ENCODE measurements around the gene TMEM187. TPM values are rescaled to one million over a fixed set of nuclear protein-coding genes. Genes with fewer than 3 reads are reported as not detected.
A peak's percentile ranks its signal among the peaks of the same experiment; 100 is the strongest.

Gene TMEM187
- total RNA-seq, 1 donor from 2014 or later: 6.7 TPM

GRCh38 chrX:153967536-153968224, 4.9 kb upstream of the TMEM187 start:
- Mint-ChIP-seq H3K36me3 (ENCODE audit: unreplicated experiment) (no peaks in the 10 kb centered on the region), H3K4me3 (ENCODE audit: unreplicated experiment) (peak overlapping the region; percentile 92), H3K4me1 (ENCODE audit: low read depth, unreplicated experiment) (peaks cover 17% of the 10 kb centered on the region), H3K27me3 (ENCODE audit: unreplicated experiment) (peaks cover 2% of the 10 kb centered on the region), H3K9me3 (ENCODE audit: unreplicated experiment) (peaks cover 6% of the 10 kb centered on the region), H3K27ac (ENCODE audit: unreplicated experiment) (peak overlapping the region; percentile 71)
- no peak for TF ChIP-seq CTCF (IDR thresholded peaks at IDR 0.05; ENCODE audit: partially characterized antibody, unreplicated experiment)
- no peak for DNase-seq

GRCh38 chrX:153968255-153968654, 4.3 kb upstream of the TMEM187 start:
- Mint-ChIP-seq H3K9me3 (ENCODE audit: unreplicated experiment) (peaks cover 7% of the 10 kb centered on the region), H3K27me3 (ENCODE audit: unreplicated experiment) (peaks cover 5% of the 10 kb centered on the region), H3K4me1 (ENCODE audit: low read depth, unreplicated experiment) (peaks cover 17% of the 10 kb centered on the region), H3K4me3 (ENCODE audit: unreplicated experiment) (peak overlapping the region; percentile 92), H3K27ac (ENCODE audit: unreplicated experiment) (peak overlapping the region; percentile 71), H3K36me3 (ENCODE audit: unreplicated experiment) (no peaks in the 10 kb centered on the region)
- DNase-seq: no peak
- TF ChIP-seq CTCF (IDR thresholded peaks at IDR 0.05; ENCODE audit: partially characterized antibody, unreplicated experiment): no peak

DNA sequence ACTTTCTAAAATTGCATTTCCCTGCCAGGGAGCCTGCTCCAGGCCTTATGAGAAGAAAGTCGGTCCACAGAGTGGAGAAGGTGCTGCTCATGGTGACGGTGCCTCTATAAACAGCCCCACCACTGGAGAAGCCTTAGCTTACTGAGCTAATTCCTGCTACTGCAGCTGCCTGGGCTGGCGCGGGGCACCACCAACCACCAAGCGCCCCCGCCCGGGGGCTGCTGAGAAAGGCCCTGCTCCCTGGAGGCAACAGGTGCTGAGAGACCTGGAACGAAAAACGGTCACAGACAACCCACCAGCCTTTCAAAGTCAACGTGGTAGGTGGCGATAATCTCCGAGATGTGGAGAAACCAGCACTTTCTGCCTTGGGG, 3.8 kb upstream of the TMEM187 start:
- DNase-seq: no peak
- TF ChIP-seq CTCF (IDR thresholded peaks at IDR 0.05; ENCODE audit: partially characterized antibody, unreplicated experiment): no peak
- Mint-ChIP-seq H3K4me1 (ENCODE audit: low read depth, unreplicated experiment) (peaks cover 17% of the 10 kb centered on the region), H3K27me3 (ENCODE audit: unreplicated experiment) (peaks cover 5% of the 10 kb centered on the region), H3K27ac (ENCODE audit: unreplicated experiment) (no peak overlapping the region), H3K9me3 (ENCODE audit: unreplicated experiment) (peaks cover 7% of the 10 kb centered on the region), H3K4me3 (ENCODE audit: unreplicated experiment) (peak overlapping the region; percentile 92), H3K36me3 (ENCODE audit: unreplicated experiment) (no peaks in the 10 kb centered on the region)

DNA sequence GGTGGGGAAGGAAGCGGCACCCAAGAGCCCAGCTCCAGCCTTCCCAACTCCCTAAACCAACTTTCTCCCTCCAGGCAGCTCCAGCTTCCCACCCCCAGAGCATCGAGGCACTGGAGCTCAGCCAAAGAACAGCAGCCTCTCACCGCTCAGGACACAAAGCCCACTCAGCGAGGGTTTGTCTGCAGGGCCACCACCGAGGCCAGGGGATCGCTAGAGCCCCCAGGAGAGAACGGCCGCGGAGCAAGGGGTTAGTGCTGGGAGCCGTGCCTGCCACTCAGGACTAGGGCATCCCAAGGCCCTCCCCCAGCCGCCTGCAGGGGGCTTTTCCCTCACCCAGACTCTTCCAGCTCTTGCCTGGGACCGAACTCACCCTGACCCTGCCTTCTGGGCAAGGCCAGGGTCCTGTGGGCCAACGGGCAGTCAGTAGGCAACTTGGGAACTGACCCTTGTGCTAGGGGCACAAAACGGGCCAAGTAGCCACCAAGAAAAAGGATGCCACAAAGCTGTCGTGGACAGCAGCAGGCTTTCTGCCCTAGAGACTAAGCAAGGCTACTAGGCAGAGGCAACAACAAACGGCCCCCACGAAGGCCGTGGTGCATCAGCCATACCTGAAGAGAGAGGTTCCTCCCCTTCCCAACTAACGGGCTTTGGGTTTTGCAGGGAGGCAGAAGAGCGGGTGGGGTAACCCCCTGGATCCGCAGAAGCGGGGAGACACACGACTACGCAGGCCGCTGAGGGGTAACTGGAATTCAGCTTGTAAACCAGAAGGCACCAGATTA, 3.2 kb upstream of the TMEM187 start:
- peaks cover 7% of the 10 kb centered on the region for H3K9me3 Mint-ChIP-seq (ENCODE audit: unreplicated experiment)
- no peak for TF ChIP-seq CTCF (IDR thresholded peaks at IDR 0.05; ENCODE audit: partially characterized antibody, unreplicated experiment)
- peak overlapping the region; percentile 78 for H3K27ac Mint-ChIP-seq (ENCODE audit: unreplicated experiment)
- H3K27me3 Mint-ChIP-seq (ENCODE audit: unreplicated experiment): peaks cover 5% of the 10 kb centered on the region
- no peak for DNase-seq
- H3K4me3 Mint-ChIP-seq (ENCODE audit: unreplicated experiment): peak overlapping the region; percentile 92
- H3K4me1 Mint-ChIP-seq (ENCODE audit: low read depth, unreplicated experiment): peaks cover 18% of the 10 kb centered on the region
- no peaks in the 10 kb centered on the region for H3K36me3 Mint-ChIP-seq (ENCODE audit: unreplicated experiment)

DNA sequence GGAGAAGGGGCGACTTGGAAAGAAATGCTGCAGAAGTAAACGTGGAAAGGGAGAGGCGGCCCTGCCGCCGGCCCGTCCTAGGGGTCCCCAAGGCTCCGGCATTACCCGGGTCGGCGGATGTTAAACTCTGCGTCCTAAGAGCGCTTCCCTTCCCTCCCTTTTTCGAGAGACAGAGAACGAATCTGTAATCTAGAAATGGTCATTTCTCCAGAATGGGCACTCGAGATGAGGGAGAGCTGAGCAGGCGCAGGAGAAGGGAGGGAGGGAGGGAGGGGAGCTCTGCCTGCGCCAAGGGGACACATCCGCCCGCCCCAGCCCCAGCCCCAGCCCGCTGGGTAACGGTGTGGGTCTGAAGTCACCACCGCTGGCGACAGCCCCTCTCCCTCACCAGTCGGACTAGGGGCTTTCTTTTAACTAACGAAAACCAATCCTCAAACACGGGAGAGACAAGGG, 2.6 kb upstream of the TMEM187 start:
- H3K4me3 Mint-ChIP-seq (ENCODE audit: unreplicated experiment): peak overlapping the region; percentile 92
- H3K9me3 Mint-ChIP-seq (ENCODE audit: unreplicated experiment): peaks cover 6% of the 10 kb centered on the region
- peaks cover 18% of the 10 kb centered on the region for H3K4me1 Mint-ChIP-seq (ENCODE audit: low read depth, unreplicated experiment)
- DNase-seq: no peak
- peak overlapping the region; percentile 78 for H3K27ac Mint-ChIP-seq (ENCODE audit: unreplicated experiment)
- H3K36me3 Mint-ChIP-seq (ENCODE audit: unreplicated experiment): no peaks in the 10 kb centered on the region
- H3K27me3 Mint-ChIP-seq (ENCODE audit: unreplicated experiment): peaks cover 7% of the 10 kb centered on the region
- TF ChIP-seq CTCF (IDR thresholded peaks at IDR 0.05; ENCODE audit: partially characterized antibody, unreplicated experiment): no peak

All from glutamatergic neuron (in vitro differentiated cells).